HEK293T (cell line): ENCODE data around the gene CTSH.

Source experiments
- CTBP1 ChIP-seq: fragments of 450-650 bp; IDR thresholded peaks from 2 replicates; pipeline ENCODE4 v1.6.1; 2016; ENCODE audit warnings: borderline replicate concordance
- ELF4 ChIP-seq: fragments of 450-650 bp; IDR thresholded peaks from 2 replicates; pipeline ENCODE4 v1.6.1; 2017; ENCODE audit warnings: antibody characterized with exemption
- FOXK2 ChIP-seq: fragments of 450-650 bp; IDR thresholded peaks from 2 replicates; pipeline ENCODE4 v1.6.1; 2016; ENCODE audit warnings: mild to moderate bottlenecking
- FOXM1 ChIP-seq: fragments of 450-650 bp; IDR thresholded peaks from 2 replicates; pipeline ENCODE4 v1.6.1; 2017; ENCODE audit warnings: mild to moderate bottlenecking, borderline replicate concordance
- HDGF ChIP-seq: fragments of 450-650 bp; IDR thresholded peaks from 2 replicates; pipeline ENCODE4 v1.6.1; 2017; ENCODE audit warnings: antibody characterized with exemption, borderline replicate concordance
- NFRKB ChIP-seq: fragments of 450-650 bp; IDR thresholded peaks from 2 replicates; pipeline ENCODE4 v1.6.1; 2016; ENCODE audit warnings: mild to moderate bottlenecking, moderate library complexity
- SP1 ChIP-seq: fragments of 450-650 bp; IDR thresholded peaks from 2 replicates; pipeline ENCODE4 v1.6.1; 2017

GRCh38 chr15:78983146-78983918, 38.5 kb upstream of the CTSH start:
- TF ChIP-seq ELF4 (no peak), CTBP1 (no peak), FOXM1 (no peak), NFRKB (no peak), HDGF (no peak), SP1 (no peak), FOXK2 (no peak)
